ENCODE measurements around the gene GSG1L.

Gene GSG1L

GRCh38 chr16:27993587-27993986, 69.9 kb downstream of the GSG1L start:
- no peak overlapping the region for H3K27ac ChIP-seq
- TF ChIP-seq CTCF (conservative IDR thresholded peaks at IDR 0.05) (no peak), ZFX (IDR thresholded peaks at IDR 0.05) (no peak)

- TF ChIP-seq CTCF (conservative IDR thresholded peaks at IDR 0.05), result no peak
- no peak for TF ChIP-seq ZFX (IDR thresholded peaks at IDR 0.05)
- H3K27ac ChIP-seq, result no peak overlapping the region
These were observed 71.6 kb downstream of the GSG1L start for GRCh38 chr16:27991876-27992275.

GRCh38 chr16:27985981-27986380, 77.5 kb downstream of the GSG1L start:
- TF ChIP-seq CTCF (conservative IDR thresholded peaks at IDR 0.05) (no peak), ZFX (IDR thresholded peaks at IDR 0.05) (no peak)
- no peak overlapping the region for H3K27ac ChIP-seq

GRCh38 chr16:27984121-27984520, 79.4 kb downstream of the GSG1L start:
- H3K27ac ChIP-seq, result no peak overlapping the region
- TF ChIP-seq ZFX (IDR thresholded peaks at IDR 0.05), result no peak
- no peak for TF ChIP-seq CTCF (conservative IDR thresholded peaks at IDR 0.05)

- H3K27ac ChIP-seq, result no peak overlapping the region
- TF ChIP-seq CTCF (conservative IDR thresholded peaks at IDR 0.05), result no peak
- no peak for TF ChIP-seq ZFX (IDR thresholded peaks at IDR 0.05)
These were observed 80.3 kb downstream of the GSG1L start for GRCh38 chr16:27983244-27983643.

- no peak for TF ChIP-seq CTCF (conservative IDR thresholded peaks at IDR 0.05)
- TF ChIP-seq ZFX (IDR thresholded peaks at IDR 0.05), result no peak
- no peak overlapping the region for H3K27ac ChIP-seq
These were observed 81.3 kb downstream of the GSG1L start for GRCh38 chr16:27982184-27982583.

- no peak for TF ChIP-seq ZFX (IDR thresholded peaks at IDR 0.05)
- TF ChIP-seq CTCF (conservative IDR thresholded peaks at IDR 0.05), result no peak
- H3K27ac ChIP-seq, result no peak overlapping the region
These were observed 82.4 kb downstream of the GSG1L start for GRCh38 chr16:27980919-27981700.

Measured in C4-2B (cell line).